Right ventricle myocardium inferior (tissue), 1 donor: ENCODE results near the gene ATP8B1. TPM values are rescaled to one million over a fixed set of nuclear protein-coding genes. Genes with fewer than 3 reads are reported as not detected.
A peak's percentile ranks its signal among the peaks of the same experiment; 100 is the strongest.
"Not testable (repeated sequence)": the region's sequence is repeated elsewhere in the genome, so short reads cannot be mapped to it uniquely, and the experiment has no call there.

Source experiments
- ATAC-seq: fragments of 200-7000 bp; cut with Tn5 transposase; one replicate; pipeline ENCODE4 v1.9.1; 2020; ENCODE audit warnings: mild to moderate bottlenecking, moderate library complexity
- DNase-seq: peaks from one replicate; pipeline ENCODE4 v3.0.0; 2021; ENCODE audit errors: missing footprints
- intact Hi-C: fragments of 100-400 bp; cut with DNase I; formaldehyde crosslinking; loops from one replicate; pipeline ENCODE4 v1.11.0; 2022
- total RNA-seq: library from RNA; stranded (reverse); fragmentation: NEBNext Ultra II Directional; extraction: Animal tissue kit (Norgen Biotek cat#: 25700); gene quantifications from one replicate; pipeline ENCODE4 v1.2.1, GENCODE V29; 2021
- donor health status: DM: no; HTN: yes; CAD: no; lungs with severe emphysema.

The ATP8B1 gene
- total RNA-seq, 1 donor from 2014 or later: 5.0 TPM

DNA sequence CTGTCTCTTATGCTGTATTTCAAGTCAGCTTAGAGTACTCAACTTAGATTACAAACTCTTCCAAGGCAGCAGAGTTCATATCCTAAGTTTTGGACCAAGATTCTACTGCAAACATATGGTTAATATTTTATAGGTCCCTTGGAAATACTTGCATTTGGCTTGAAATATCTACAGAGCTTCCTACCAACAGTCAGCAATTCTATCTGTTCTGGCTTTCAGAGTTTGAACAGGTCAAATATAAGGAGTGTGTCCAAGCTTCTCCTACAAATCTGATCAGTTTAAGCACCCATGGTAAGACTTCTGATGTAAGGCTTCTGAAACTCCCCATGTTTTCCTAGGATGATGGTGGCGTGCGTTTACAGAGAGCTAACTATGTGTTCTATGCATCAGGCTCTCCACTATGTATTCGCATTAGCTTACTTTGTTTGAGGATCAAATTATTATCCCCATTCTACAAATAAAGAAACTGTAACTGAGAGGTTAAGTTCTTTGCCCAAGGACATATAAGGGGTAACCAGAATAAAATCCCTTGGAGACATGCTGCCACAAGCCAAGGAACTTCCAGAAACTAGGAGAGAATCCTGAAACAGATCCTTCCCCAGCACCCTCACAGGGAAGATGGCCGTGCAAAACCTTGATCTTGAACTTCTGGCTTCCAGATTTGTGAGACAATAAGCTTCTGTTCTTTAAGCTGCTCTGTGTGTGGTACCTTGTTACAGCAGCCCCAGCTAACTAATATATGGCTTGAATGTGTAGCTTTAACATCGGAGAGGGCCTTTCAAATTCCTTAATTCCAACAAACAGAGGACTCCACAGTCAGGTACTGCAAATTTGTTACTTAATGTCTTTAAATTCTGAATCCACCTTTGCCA lies 55.1 kb downstream of the ATP8B1 start:
- no peak for DNase-seq
- intact Hi-C loops: no loop called here
- ATAC-seq: no peak

- ATAC-seq (no peak), DNase-seq (no peak)
- intact Hi-C loops: no loop called here
Observed at GRCh38 chr18:57744211-57744694, 58.9 kb downstream of the ATP8B1 start.

GRCh38 chr18:57743008-57743407 lies 60.1 kb downstream of the ATP8B1 start:
- ATAC-seq (no peak), DNase-seq (no peak)
- intact Hi-C loops: no loop called here

DNA sequence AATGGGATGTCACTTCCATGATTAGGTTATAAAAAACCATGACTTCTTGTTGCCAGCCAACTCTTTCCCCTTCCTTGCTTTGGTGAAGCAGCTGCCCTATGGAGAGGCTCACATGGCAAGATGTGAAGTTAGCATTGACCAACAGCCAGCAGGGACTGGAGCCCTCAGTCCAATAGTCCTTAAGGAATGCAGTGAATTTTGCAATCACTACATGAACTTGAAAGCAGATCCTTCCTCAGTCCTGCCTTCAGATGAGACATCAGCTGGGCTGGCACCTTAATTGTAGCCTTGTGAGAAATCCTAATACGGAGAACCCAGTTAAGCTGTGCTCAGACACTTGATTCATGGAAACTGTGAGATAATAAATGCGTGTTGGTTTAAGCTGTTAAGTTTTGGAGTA lies 61.8 kb downstream of the ATP8B1 start:
- intact Hi-C loops: no loop called here
- ATAC-seq: no peak
- no peak for DNase-seq

GRCh38 chr18:57738078-57738477 lies 65.0 kb downstream of the ATP8B1 start:
- intact Hi-C loops: no loop called here
- ATAC-seq (peak; percentile 24), DNase-seq (no peak)

DNA sequence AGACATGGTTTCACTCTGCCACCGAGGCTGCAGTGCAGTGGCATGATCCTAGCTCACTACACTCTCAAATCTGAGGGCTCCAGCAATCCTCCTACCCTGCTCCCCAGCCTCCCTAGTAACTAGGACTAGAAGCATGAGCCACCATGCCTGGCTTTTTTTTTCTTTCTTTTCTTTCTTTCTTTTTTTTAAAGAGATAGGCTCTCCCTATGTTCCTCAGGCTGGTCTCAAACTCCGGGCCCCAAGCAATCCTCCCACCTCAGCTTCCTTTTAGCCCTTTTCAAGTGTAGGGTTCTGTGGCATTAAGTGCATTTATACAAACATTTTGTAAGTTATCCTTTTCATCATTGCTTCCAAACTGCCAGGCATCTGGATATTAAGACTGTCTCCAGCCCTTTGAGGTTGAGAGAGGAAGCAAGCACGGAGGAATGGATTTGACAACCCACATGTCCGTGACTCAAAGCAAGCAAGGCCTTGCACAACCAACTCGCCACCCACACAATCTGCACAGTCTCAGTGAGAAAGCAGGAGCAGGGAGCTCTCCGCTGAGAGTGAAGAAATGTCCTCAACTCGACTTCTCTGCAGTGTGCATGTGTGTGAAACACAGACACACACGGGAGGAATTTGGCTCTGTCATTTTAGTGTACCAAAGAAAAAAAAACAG lies 65.6 kb downstream of the ATP8B1 start:
- peak; percentile 75 for DNase-seq
- intact Hi-C loops: no loop called here
- peak; percentile 95 for ATAC-seq

GRCh38 chr18:57735042-57735441 lies 68.1 kb downstream of the ATP8B1 start:
- intact Hi-C loops, ATAC-seq, DNase-seq: not testable (repeated sequence)

GRCh38 chr18:57733861-57734260 lies 69.3 kb downstream of the ATP8B1 start:
- ATAC-seq: no peak
- intact Hi-C loops: no loop called here

DNA sequence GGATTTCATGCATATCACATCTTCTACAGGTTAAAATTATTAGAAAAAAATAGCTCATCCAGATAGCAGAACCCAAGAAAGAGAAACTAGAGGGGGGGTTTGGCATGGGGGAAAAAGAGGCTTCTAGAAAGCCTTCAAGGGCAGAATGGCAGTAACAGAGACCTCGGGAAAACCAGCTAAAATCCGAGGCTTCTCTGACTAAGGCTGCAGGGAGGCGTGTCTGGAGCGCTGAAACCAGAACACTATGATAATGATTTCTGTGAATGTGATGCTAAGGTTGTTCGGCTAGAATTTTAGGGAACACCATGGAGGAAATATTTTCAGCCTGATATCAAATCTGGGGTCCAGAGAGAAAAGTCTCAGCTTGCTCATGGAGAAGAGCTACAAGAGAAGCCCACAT lies 73.0 kb downstream of the ATP8B1 start:
- intact Hi-C loops: no loop called here
- no peak for DNase-seq
- ATAC-seq: no peak

More at GRCh38 chr18:57733861-57734260, 69.3 kb downstream of the ATP8B1 start:
- DNase-seq: no peak

DNA sequence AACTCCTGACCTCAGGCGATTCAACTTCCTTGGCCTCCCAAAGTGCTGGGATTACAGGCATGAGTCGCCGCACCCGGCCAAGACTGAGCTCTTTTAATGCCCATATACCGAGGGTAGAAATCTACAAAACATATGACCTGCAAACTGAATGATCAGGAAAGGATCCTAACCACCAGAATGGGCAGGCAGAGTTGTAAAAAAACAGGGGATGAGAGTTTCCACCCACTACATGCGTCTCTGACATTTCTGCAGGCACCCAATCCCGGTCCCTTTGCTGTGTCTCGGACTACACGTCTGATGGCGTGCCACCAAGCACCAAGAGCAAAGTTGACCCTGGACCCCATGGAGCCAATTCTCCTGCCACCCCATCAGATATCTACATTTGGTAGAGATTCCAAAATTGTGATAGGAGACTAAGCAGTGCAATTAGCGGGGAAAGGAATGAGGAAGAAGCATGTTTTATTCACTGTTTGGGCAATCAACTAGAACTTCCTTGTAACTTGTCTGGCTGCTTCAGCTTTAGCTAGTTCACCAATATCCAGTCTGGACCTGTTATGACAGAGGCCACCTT lies 74.1 kb downstream of the ATP8B1 start:
- ATAC-seq (no peak), DNase-seq (no peak)
- intact Hi-C loops: no loop called here

DNA sequence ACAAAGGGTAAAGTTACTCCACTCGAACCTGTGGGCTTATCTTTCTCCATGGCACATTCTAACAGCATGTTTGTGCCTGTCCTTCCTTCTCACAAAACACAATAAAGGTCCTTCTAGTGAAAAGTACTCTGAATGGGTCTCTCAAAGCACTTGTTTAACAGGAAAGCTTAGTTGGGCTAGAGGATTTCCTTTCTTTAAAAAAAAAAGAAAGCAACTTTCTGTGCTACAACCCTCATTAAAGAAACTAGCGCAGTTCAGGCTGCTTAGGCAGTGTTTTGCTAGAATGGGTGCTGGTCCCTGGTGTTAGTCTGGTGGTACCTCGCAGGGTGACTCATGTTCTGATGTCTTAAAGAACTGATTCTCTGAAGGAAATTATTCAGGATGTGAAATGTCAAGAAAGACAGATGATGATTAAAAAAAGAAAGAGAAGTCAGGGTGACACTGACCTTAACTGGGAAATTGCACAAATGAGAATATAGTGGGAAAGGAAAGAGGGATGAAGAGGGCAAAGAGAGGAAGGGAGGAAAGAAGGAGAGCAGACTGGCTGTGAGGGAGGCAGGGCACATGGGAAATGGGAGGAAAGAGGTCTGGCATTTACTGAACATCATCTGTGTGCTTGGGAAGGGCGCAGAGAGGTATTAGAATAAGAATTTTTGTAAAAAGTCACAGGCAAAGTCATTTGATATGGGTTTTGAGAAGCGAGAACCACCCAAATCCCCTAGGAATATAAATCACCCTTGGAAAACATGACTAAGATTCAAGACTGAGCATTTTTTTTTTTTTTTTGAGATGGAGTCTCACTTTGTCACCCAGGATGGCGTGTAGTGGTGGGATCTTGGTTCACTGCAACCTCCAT lies 74.9 kb downstream of the ATP8B1 start:
- ATAC-seq: no peak
- DNase-seq: no peak
- intact Hi-C loops: no loop called here

- not testable (repeated sequence) for DNase-seq, ATAC-seq
- intact Hi-C loops: loop anchor here (10.0 kb wide), 1 partner anchor 85 kb away; the partner anchor contains the start of gene ATP8B1
Observed at GRCh38 chr18:57719211-57719935, 83.7 kb downstream of the ATP8B1 start.

DNA sequence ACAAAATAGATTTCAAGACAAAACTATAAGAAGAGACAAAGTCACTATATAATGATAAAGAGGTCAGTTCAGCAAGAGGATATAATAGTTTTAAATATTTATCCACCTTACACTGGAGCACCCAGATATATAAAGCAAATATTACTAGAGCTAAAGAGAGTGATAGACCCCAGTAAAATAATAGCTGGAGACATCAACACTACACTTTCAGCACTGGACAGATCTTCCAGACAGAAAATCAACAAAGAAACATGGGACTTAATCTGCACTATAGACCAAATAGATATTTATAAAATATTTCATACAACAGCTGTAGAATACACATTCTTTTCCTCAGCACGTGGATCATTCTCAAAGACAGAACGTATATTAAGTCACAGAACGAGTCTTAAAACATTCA lies 86.6 kb downstream of the ATP8B1 start:
- no peak for ATAC-seq
- DNase-seq: no peak
- intact Hi-C loops: loop anchor here (10.0 kb wide), 1 partner anchor 88 kb away; the partner anchor contains the start of gene ATP8B1

DNA sequence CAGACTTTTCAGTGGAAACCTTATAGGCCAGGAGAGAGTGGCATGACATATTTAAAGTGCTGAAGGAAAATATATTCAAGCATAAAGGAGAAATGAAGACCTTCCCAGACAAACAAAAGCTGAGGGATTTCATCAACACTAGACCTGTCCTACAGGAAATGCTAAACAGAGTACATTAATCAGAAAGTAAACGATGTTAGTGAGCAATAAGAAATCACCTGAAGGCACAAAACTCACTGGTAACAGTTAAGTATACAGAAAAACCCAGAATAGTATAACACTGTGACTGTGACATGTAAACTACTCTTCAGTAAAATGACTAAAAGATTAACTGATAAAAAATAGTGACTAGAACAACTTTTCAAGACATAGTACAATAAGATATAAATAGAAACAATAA lies 87.4 kb downstream of the ATP8B1 start:
- intact Hi-C loops: loop anchor here (10.0 kb wide), 1 partner anchor 89 kb away; the partner anchor contains the start of gene ATP8B1
- no peak for ATAC-seq

GRCh38 chr18:57715073-57715472 lies 88.0 kb downstream of the ATP8B1 start:
- DNase-seq (no peak), ATAC-seq (no peak)
- intact Hi-C loops: loop anchor here (10.0 kb wide), 1 partner anchor 90 kb away; the partner anchor contains the start of gene ATP8B1

More for the DNA sequence above, 87.4 kb downstream of the ATP8B1 start:
- no peak for DNase-seq

- ATAC-seq (no peak), DNase-seq (no peak)
- intact Hi-C loops: loop anchor here (10.0 kb wide), 1 partner anchor 95 kb away; the partner anchor contains the start of gene ATP8B1
Observed at GRCh38 chr18:57710226-57710625, 92.9 kb downstream of the ATP8B1 start.

DNA sequence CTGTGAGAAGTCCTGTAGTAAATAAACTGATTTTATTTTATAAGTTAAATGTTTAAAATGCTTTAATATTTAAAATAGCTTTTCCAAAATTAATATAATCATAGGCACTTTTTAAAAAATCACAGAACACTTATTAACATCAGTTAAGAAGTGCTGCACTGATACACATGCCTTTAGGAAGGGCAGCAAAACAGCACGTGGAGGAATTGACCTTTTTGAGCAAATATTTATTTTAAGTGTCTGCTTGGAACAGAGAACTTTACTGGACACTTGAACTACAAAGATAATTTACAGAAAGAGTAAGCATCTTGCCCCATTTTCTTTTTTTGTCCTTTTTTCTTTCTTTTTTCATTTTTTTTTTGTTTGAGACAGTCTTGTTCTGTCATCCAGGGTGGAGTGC lies 93.8 kb downstream of the ATP8B1 start:
- no peak for ATAC-seq
- intact Hi-C loops: no loop called here
- DNase-seq: no peak

DNA sequence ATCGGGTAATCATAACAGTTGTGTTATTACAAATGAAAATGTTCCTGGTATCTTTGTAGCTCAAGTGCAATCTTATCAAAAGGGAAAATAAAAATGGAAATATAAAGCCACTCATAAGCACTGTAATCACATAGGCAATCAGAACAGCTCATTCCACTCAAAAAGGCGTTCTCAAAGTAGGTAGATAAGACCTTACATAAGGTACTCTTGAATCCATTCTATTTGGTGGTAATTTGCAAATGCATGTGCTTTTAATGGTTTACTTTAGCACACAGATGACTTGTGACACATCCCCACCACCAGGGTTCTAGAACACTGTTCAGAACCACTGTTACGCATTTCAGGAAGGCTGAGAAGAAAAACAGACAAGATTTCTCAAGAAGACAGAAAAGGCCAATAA lies 94.8 kb downstream of the ATP8B1 start:
- ATAC-seq: no peak
- intact Hi-C loops: no loop called here
- no peak for DNase-seq
